Ishikawa (cell line): Measurements from ENCODE around the gene EMX1.

ENCODE experiments used
- CREB1 ChIP-seq: IDR thresholded peaks from 2 replicates; pipeline ENCODE4 v1.6.1; 2012; ENCODE audit warnings: low read depth
- EP300 ChIP-seq: IDR thresholded peaks from 2 replicates; pipeline ENCODE4 v1.6.1; 2012; ENCODE audit warnings: borderline replicate concordance
- MAX ChIP-seq: IDR thresholded peaks from 2 replicates; pipeline ENCODE4 v1.6.1; 2012
- NFIC ChIP-seq: IDR thresholded peaks from 2 replicates; pipeline ENCODE4 v1.6.1; 2012
- RAD21 ChIP-seq: IDR thresholded peaks from 2 replicates; pipeline ENCODE4 v1.6.1; 2012; ENCODE audit warnings: low read depth
- REST ChIP-seq: IDR thresholded peaks from 2 replicates; pipeline ENCODE4 v1.6.1; 2012; ENCODE audit warnings: low read depth, mild to moderate bottlenecking
- TAF1 ChIP-seq: IDR thresholded peaks from 2 replicates; pipeline ENCODE4 v1.6.1; 2012; ENCODE audit warnings: low read depth, mild to moderate bottlenecking
- TEAD4 ChIP-seq: IDR thresholded peaks from 2 replicates; pipeline ENCODE4 v1.6.1; 2012
- USF1 ChIP-seq: IDR thresholded peaks from 2 replicates; pipeline ENCODE4 v1.6.1; 2012
- YY1 ChIP-seq: IDR thresholded peaks from 2 replicates; pipeline ENCODE4 v1.6.1; 2012; ENCODE audit warnings: low read depth

DNA sequence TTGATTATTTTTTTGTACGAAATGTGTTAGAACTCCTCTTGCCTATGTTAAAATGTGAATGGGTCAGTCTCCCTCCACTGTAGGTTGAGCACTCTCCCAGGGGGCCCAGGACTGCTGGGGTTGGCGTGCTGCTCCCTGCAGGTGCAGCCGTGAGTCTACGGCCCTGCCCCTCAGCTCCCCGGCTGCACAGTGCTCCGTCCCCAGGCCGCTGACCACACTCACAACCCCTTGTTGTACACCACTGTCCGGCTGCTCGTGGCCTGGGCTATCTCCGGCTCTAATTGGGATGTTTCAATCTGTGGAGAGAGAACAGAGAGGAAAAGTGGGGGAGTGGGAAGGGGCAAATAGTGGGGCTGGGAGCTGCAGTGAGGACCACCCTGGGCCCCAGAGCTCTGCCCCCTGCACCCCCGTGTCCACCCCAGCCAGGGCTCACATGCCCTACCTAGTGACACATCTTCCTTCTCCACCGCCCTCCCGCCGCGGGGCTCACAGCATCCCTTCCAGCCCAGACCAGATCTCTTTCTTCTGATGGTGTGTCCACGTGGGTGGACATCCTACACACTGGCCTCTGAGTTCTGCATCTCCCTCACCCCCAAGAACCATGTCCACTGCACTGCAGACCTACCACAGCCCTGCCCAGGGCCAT, 27.6 kb downstream of the EMX1 start:
- no peak for TF ChIP-seq TEAD4
- no peak for TF ChIP-seq EP300
- TF ChIP-seq USF1 = no peak
- no peak for TF ChIP-seq YY1
- no peak for TF ChIP-seq NFIC
- TF ChIP-seq CREB1 = no peak
- TF ChIP-seq MAX = no peak
- no peak for TF ChIP-seq TAF1
- no peak for TF ChIP-seq REST
- no peak for TF ChIP-seq RAD21
